Parathyroid adenoma (tissue), 2 donors: Measurements from ENCODE around the gene RGS5.

Experiments used
- H2AFZ ChIP-seq: fragments of 300-600 bp; sonication (generic); one replicate; pipeline ENCODE4 v1.7.0; 2017; ENCODE audit warnings: antibody characterized with exemption, mild to moderate bottlenecking
- H3K27ac ChIP-seq: fragments of 300-600 bp; sonication (generic); one replicate; pipeline ENCODE4 v1.7.0; 2017
- H3K27me3 ChIP-seq: fragments of 300-600 bp; sonication (generic); one replicate; pipeline ENCODE4 v1.7.0; 2017; ENCODE audit warnings: low read length; ENCODE audit not compliant: control insufficient read depth, insufficient read depth
- H3K36me3 ChIP-seq: fragments of 300-600 bp; sonication (generic); one replicate; pipeline ENCODE4 v1.7.0; 2017; ENCODE audit warnings: low read length; ENCODE audit not compliant: control insufficient read depth, insufficient read depth
- H3K4me1 ChIP-seq: fragments of 300-600 bp; sonication (generic); one replicate; pipeline ENCODE4 v1.7.0; 2017; ENCODE audit warnings: control low read depth
- H3K4me2 ChIP-seq: fragments of 300-600 bp; sonication (generic); one replicate; pipeline ENCODE4 v1.7.0; 2017; ENCODE audit warnings: low read length
- H3K4me3 ChIP-seq: fragments of 300-600 bp; sonication (generic); one replicate; pipeline ENCODE4 v1.7.0; 2017; ENCODE audit warnings: low read depth, low read length
- H3K79me2 ChIP-seq: fragments of 300-600 bp; sonication (generic); one replicate; pipeline ENCODE4 v1.7.0; 2017; ENCODE audit warnings: control low read depth
- H3K9ac ChIP-seq: fragments of 300-600 bp; sonication (generic); one replicate; pipeline ENCODE4 v1.7.0; 2017; ENCODE audit warnings: mild to moderate bottlenecking
- H3K9me3 ChIP-seq: fragments of 300-600 bp; sonication (generic); one replicate; pipeline ENCODE4 v1.7.0; 2017; ENCODE audit warnings: low read length; ENCODE audit not compliant: control insufficient read depth
- CTCF ChIP-seq: fragments of 300-600 bp; sonication (generic); IDR thresholded peaks from one replicate; pipeline ENCODE4 v1.7.0; 2017; ENCODE audit warnings: antibody characterized with exemption, mild to moderate bottlenecking
- donor health status: primary hyperparathyroidism.

The RGS5 gene

DNA sequence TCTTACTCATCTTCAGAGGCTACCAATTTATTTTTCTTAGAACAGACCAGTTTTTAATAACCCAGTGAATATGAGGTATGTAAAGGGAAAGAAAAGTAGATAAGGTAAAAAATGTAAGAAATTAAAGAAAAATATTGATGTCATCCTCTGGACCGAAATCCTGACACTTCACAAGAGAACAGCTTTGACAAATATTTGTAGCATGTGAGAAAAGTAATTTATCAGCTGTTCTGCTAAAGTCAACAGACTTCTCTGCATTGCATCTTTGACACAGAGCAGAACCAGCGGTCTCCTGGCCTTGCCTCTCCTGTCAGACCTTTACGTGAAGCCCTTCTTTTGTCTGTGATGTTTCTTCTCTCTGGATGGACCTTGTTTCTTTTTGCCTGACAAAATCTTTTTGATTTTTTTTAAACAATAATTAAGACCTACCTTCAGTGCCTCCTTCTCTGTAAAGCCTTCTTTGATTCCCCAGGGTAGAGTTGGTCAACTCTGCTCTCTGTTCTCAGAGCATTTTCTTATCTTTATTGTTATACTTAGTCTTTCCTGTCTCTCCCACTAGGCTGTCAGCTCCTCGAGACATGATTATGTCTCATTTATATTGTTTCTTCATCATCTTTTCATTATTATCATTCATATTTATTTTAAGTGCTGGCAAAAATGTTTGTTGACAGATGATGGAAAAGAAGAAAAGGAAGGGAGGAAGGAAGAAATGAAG, 98.2 kb downstream of the RGS5 start:
- no peak for TF ChIP-seq CTCF
- H3K27ac ChIP-seq: no peak overlapping the region

GRCh38 chr1:163102590-163102989, 100.1 kb downstream of the RGS5 start:
- no peak overlapping the region for H3K27ac ChIP-seq
- no peaks in the 10 kb centered on the region for H3K4me1 ChIP-seq
- H2AFZ ChIP-seq: no peak overlapping the region
- no peak overlapping the region for H3K9ac ChIP-seq
- TF ChIP-seq CTCF: no peak
- no peaks in the 10 kb centered on the region for H3K9me3 ChIP-seq
- no peaks in the 10 kb centered on the region for H3K36me3 ChIP-seq
- no peaks in the 10 kb centered on the region for H3K27me3 ChIP-seq
- no peak overlapping the region for H3K4me3 ChIP-seq
- no peak overlapping the region for H3K4me2 ChIP-seq
- H3K79me2 ChIP-seq: no peaks in the 10 kb centered on the region

More for the DNA sequence above, 98.2 kb downstream of the RGS5 start:
- no peak overlapping the region for H2AFZ ChIP-seq
- no peaks in the 10 kb centered on the region for H3K27me3 ChIP-seq
- no peaks in the 10 kb centered on the region for H3K9me3 ChIP-seq
- H3K9ac ChIP-seq: no peak overlapping the region
- H3K36me3 ChIP-seq: no peaks in the 10 kb centered on the region
- no peak overlapping the region for H3K4me2 ChIP-seq
- no peaks in the 10 kb centered on the region for H3K79me2 ChIP-seq
- no peaks in the 10 kb centered on the region for H3K4me1 ChIP-seq
- no peak overlapping the region for H3K4me3 ChIP-seq

DNA sequence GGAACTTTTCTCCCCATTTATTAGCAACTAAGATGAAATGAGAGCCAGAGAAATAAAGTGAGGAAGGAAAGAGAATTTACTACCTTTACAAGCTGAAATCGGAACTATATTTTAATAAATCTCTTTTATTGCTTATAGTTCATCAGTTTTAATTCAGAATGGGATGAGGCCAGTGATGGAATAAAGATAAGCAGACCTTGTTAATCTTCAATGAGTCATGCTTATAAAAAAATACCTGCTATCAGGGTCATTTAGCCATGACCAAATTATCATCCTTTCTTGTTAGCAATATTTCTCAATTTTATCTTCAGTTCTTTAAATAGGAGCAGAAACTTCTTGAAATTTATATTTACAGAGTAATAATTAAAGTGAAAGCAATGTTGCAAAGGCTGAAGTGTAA, 107.5 kb downstream of the RGS5 start:
- no peaks in the 10 kb centered on the region for H3K79me2 ChIP-seq
- H3K4me1 ChIP-seq: no peaks in the 10 kb centered on the region
- H3K9ac ChIP-seq: no peak overlapping the region
- H3K9me3 ChIP-seq: no peaks in the 10 kb centered on the region
- TF ChIP-seq CTCF: no peak
- no peak overlapping the region for H3K4me3 ChIP-seq
- peak overlapping the region; percentile 31 for H3K4me2 ChIP-seq
- H3K27ac ChIP-seq: no peak overlapping the region
- H3K36me3 ChIP-seq: no peaks in the 10 kb centered on the region
- H3K27me3 ChIP-seq: no peaks in the 10 kb centered on the region
- H2AFZ ChIP-seq: no peak overlapping the region

- no peak for TF ChIP-seq CTCF
Observed at GRCh38 chr1:163094589-163094988, 108.1 kb downstream of the RGS5 start.

DNA sequence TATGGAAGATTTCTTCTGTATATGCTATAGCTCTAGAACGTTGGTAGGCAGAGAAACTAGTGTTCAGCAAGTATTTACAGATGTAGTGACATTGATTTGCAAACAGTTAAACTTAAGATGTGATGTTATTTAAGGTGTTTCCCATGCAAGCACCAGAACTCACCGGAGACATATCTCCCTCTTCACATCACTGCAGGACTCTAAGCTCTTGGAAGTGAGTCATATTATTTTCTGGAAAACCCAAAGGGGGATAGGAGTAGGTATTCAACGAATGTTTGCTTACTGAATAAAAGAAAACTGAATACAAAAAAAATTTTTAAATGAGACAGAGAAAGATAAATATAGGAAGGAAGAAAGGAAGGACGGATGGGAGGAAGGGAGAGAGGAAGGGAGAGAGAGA, 108.5 kb downstream of the RGS5 start:
- TF ChIP-seq CTCF: no peak
- Histone ChIP-seq H3K4me3 (no peak overlapping the region), H3K79me2 (no peaks in the 10 kb centered on the region)

More at GRCh38 chr1:163094589-163094988, 108.1 kb downstream of the RGS5 start:
- peak overlapping the region; percentile 31 for H3K4me2 ChIP-seq
- H3K27me3 ChIP-seq: no peaks in the 10 kb centered on the region
- H2AFZ ChIP-seq: peak overlapping the region; percentile 33
- no peaks in the 10 kb centered on the region for H3K79me2 ChIP-seq
- no peak overlapping the region for H3K27ac ChIP-seq
- no peaks in the 10 kb centered on the region for H3K36me3 ChIP-seq
- H3K4me1 ChIP-seq: no peaks in the 10 kb centered on the region
- no peak overlapping the region for H3K9ac ChIP-seq
- no peak overlapping the region for H3K4me3 ChIP-seq
- H3K9me3 ChIP-seq: no peaks in the 10 kb centered on the region

More for the DNA sequence above, 108.5 kb downstream of the RGS5 start:
- H2AFZ ChIP-seq: no peak overlapping the region
- peak overlapping the region; percentile 31 for H3K4me2 ChIP-seq
- H3K9ac ChIP-seq: no peak overlapping the region
- H3K9me3 ChIP-seq: no peaks in the 10 kb centered on the region
- H3K36me3 ChIP-seq: no peaks in the 10 kb centered on the region
- H3K4me1 ChIP-seq: no peaks in the 10 kb centered on the region
- H3K27me3 ChIP-seq: no peaks in the 10 kb centered on the region
- H3K27ac ChIP-seq: no peak overlapping the region
